Activated CD8-positive, alpha-beta memory T cell treated with anti-CD3 and anti-CD28 coated beads for 24 hours (primary cell): ENCODE measurements around the gene SEC14L3.

Experiments used
- DNase-seq: peaks from one replicate; pipeline ENCODE4 v3.0.0-alpha.2; 2020

The SEC14L3 gene

DNA sequence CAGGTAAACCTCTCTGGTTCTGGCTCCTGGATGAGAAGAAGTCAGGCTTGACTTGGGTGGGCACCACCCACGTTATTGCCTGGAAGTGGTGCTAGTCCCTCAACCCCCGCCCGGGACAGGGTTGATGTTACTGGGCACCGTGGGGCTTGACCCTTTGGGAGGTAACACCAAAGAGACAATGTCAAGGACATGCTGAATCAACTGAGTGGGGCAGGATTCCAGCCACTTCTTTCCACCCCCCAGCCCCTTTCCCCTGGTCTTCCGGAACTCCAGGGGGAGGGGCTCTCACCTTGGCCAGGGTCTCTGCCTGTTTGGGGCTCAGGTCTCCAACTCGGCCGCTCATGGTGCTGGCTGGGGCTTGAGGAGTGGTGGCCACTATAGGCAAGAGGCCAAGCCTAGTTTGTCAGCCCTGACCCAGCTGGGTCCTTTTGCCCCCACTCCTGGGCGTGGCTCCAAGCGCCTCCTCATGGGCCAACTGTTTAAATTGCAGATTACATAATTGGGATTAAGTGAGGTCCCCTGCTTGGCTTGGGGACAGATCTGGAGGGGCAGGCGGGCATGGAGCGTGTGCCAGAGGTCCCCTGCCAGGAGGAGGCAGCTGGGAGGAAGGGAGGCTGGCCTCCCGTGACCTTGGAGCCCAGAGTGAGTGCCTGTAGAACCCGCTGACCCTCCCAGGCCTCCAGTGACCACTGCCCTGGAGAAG, at the start of gene SEC14L3:
SEC14L3 (minus strand) TSS at position 402 of the 703 bp plus-strand sequence; CDS start at position 343, 59 bp downstream.
- DNase-seq: no peak

- no peak for DNase-seq
These were observed 48.1 kb upstream of the SEC14L3 start for GRCh38 chr22:30519842-30520425.

DNA sequence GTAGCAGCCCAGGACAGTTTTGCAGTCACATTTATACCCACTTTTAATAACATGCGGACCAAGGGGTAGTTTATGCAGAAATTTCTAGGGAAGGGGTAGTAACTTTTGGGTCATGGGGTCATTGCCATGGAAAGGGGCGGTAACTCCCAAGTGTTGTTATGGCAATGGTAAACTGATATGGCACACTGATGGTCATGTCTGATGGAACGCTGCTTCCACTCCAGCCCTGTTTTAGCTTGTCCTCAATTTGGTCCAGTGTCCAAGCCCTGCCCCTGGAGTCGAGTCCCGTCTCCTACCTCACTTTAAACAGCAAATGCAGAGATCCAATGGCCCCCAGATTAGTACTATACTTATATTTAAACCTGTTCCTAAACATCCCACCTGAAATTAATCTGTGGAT, 44.9 kb upstream of the SEC14L3 start:
- no peak for DNase-seq

- no peak for DNase-seq
These were observed 44.5 kb upstream of the SEC14L3 start for GRCh38 chr22:30516273-30516672.

- no peak for DNase-seq
These were observed 42.4 kb upstream of the SEC14L3 start for GRCh38 chr22:30514252-30514651.

DNA sequence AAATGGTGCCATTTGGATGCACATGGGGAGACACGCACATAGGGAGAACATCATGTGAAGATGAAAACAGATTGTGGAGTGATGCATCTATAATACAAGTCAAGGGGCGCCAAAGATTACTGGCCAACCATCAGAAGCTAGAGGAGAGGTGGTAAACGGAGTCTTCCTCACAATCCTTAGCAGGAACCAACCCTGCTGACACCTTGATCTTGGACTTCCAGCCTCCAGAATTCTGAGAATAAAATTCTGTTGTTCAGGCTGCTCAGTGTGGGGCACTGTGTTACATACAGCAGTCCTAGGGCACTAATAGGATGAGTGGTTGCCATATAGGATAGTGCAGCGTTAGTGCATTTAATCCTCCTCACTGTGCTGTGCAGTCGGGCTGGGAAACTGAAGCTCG, 41.6 kb upstream of the SEC14L3 start:
- no peak for DNase-seq

DNA sequence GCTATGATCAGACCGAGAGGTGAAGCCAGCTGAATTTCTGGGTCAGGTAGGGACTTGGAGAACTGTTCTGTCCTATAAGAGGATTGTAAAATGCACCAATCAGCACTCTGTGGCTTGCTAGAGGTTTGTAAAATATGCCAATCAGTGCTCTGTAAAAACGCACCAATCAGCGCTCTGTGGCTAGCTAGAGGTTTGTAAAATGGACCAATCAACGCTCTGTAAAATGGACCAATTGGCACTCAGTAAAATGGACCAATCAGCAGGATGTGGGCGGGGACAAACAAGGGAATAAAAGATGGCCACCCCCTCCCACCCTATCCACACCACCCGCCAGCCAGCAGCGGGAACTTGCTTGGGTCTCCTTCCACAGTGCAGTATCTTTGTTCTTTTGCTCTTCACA, 40.1 kb upstream of the SEC14L3 start:
- no peak for DNase-seq

GRCh38 chr22:30511109-30511508, 39.3 kb upstream of the SEC14L3 start:
- DNase-seq: no peak

DNA sequence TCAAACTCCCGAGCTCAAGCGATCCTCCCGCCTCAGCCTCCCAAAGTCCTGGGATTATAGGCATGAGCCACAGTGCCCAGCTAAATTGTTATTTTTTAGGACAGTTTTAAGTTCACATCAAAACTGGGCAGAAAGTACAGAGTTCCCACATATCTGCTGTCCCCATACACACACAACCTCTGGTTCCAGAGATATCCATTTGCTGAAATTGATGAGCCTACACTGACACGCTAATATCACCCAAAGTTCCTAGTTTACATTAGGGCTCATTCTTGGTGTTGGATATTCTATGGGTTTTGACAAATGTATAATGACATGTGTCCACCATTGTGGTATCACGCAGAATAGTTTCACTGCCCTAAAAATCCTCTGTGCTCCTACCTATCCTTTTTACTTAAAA, 36.4 kb upstream of the SEC14L3 start:
- no peak for DNase-seq

DNA sequence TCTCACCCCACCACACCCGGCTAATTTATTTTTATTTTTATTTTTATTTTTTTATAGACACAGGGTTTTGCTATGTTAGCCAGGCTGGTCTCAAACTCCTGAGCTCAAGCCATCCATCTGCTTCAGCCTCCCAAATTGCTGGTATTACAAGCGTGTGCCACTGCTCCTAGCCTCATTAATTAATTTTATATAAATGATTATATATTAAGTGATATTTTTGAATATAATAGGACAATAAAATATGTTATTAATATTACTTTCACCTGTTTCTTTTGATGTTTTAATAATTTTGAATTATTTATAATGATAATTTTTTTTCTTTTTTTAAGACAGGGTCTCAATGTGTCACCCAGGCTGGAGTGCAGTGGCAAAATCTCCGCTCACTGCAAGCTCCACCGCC, 35.9 kb upstream of the SEC14L3 start:
- no peak for DNase-seq

- no peak for DNase-seq
These were observed 34.7 kb upstream of the SEC14L3 start for GRCh38 chr22:30506507-30506968.

- DNase-seq: no peak
These were observed 31.7 kb upstream of the SEC14L3 start for GRCh38 chr22:30503551-30503950.

GRCh38 chr22:30502911-30503310, 31.1 kb upstream of the SEC14L3 start:
- no peak for DNase-seq

- no peak for DNase-seq
These were observed 30.3 kb upstream of the SEC14L3 start for GRCh38 chr22:30502153-30502552.

- no peak for DNase-seq
These were observed 28.8 kb upstream of the SEC14L3 start for GRCh38 chr22:30500628-30501027.

DNA sequence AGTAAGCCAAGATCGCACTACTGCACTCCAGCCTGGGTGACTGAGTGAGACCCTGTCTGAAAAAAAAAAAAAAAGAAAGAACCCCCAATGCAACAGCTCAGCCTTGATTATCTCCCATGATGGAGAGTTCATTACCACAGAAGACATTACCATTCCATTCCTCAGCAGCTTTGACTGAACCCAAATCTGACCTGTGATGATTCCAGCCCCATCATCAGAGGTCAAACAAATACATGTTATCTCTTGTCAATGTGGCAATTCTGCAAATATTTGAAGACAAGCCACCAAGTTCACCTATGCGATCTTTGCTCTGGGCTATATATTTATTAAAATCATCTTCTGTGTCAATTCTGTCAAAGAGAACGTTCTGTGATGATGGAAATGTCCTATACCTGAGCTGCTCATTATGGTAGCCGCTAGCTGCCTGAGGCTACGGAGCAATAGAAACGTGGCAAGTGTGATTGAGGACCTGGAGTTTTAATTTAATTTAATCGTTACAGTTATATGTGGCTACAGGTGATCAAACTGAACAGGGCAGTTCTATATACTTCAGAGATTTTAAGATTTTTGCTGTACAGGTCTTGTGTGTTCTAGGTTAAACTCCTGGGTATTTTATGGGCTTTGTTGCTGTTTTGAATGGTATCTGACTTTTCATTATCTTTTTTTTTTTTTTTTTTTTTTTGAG, 25.8 kb upstream of the SEC14L3 start:
- DNase-seq: no peak

DNA sequence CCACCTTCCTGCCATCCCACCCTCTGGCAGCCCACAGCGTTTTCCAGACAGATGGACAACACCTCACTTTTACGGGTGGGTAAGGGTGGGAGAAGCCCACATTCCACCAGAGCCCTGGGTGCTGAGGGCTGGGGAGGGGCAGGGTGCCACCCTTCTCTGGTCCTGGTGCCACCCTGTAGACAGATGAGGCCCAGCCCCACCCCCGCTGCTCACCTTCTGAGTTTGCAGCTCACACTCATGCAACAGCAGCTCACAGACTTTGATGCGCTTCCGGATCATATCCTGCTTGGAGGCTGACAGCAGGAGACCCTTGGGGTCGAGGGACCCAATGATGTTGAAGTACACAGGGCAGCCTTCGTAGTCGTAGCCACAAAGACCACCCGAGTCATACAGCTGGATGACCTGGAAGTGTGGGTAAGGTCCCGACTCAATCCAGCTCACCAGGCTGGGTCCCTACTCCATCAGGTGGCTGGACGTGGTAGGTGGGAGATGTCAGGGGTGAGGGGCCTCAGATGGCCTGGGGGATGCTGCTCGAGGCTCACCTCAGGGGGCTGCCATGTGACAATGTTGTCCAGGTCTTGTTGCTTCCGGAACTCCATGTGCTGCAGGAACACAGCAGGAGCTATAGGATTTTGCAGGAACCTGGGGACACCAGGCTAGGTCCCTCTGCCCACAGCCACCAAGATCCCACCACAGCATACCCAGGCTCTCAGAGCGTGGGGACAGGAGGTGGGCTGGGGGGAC, 23.4 kb upstream of the SEC14L3 start:
- no peak for DNase-seq

DNA sequence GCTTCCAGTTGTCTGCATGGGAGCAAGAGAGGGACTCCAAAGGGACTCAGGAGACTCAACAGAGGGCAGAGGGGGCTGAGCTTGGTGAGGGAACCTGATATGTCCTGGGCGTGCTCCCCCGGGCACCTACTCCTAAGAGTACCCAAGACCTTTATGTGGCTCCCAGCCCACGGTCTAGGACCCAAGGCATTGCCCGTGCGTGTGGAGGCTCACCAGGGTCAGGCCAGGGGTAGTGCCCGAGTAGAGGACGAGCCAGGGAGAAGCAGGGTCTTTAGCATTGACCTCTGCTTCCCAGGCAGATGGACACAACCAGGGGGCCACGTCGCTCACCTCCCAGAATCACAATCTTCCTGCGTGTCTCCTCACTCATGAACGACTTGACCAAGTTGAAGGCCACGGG, 20.3 kb upstream of the SEC14L3 start:
- no peak for DNase-seq

DNA sequence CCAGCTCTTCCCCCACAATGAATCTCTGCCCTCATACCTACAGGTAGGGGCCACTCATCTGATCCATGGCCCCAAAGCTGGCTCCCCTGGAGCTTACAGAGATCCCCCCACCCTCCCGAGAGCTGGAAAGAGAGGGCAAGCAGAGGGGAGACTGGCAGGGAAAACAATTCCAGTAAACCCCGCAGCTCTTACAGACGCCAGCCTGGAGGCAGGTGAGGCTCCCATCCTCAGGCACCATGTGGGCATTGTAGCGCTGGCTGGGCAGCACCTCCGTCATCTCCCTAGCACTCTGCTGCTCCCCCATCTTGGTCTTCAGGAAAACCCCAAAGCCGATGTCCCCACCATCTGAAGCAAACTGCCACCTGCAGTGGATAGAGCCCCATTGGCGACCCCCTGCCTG, 19.6 kb upstream of the SEC14L3 start:
- DNase-seq: no peak

GRCh38 chr22:30490399-30490798, 18.6 kb upstream of the SEC14L3 start:
- no peak for DNase-seq

DNA sequence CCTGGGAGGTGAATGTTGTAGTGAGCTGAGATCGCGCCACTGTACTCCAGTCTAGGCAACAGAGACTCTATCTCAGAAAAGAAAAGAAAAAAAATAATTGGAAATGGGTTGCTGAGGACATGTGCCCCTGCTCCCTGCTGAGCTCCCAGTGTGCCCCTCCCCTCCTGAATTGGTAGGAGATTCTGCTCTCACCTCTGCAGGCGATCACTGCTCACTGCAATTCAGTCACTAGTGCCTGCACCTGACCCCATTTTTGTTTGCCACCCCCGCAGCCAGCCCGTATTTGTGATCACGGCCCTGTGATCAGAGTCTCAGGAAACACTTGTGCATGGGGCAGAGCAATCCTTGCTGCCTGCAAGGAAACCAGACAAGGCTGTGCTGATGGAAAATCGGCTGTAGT, 16.3 kb upstream of the SEC14L3 start:
- DNase-seq: no peak

DNA sequence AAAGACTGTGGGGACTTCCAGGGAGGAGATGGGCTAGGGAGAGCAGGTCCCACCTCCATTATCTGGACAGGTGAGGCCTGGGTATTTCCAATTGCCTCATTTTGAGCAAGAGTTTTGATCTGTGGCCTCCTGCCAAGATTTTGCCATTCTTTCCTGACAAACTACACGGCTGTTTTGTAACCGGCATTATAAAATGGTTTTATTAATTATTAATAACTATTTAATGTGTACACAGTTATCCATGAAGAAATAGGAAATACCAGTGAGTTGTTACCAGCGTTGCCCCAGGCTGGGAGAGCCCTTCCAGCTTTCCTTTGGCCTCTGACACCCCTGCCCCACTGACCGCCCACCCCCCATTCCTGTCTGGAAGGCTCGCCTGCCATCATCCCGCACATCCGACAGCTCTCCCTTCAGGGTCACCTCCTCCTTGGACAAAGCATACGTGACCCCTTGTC, 14.9 kb upstream of the SEC14L3 start:
- DNase-seq: no peak

- no peak for DNase-seq
These were observed 14.3 kb upstream of the SEC14L3 start for GRCh38 chr22:30486118-30486517.
